HG03159 (cell line): ENCODE results near the gene CCDC71.

ENCODE experiments used
- ATAC-seq: cut with Tn5 transposase; IDR thresholded peaks from one replicate; pipeline ENCODE4 v1.9.1; 2021; ENCODE audit warnings: mild to moderate bottlenecking, moderate library complexity; ENCODE audit not compliant: unreplicated experiment

Gene CCDC71

DNA sequence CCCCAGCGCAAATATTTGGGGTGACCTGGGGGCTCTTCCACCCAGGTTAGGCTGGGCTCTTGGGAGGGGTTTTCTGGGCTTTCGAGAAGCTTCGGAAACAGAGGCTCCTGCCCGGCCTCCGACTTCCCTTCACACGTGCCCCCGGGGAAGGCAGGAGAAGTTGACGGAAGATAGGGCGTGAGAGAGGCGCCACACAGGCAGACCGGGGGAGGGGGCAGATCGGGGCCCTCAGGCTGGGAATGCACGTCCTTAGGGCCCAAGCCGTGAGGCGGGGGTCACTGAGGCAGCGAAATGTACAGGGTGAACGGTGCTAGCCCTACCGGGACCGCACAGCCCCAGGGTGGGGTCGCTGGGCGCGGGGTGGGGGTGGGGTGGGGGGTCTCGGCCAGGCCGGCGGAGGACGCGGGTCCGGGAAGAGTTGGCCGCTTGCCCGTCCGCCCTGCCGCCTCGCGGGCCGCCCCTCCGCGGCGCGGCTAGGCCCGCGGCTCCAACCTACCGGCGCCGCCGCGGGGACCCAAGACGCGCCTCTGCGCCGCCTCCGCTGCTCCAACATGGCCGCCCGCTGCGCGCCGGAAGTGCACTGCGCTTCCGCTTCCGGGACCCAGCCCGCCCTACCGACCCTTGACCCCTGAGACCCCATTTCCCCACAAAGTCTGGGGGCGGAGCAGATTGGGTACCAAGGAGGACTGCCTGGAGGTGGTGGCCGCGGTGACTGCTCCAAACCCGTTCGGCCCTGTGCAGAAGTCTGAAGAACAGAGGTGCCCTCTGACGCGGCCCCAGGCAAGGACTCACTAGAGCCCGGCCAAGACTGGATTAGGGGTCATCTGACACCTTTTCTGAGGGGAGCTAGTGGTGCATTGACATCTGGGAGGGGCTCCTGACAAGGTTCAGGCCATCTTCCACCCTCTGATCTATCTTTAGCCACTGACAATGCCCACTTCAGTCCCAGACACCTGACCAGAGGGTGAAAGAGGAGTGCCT, at the start of gene CCDC71:
TSS of gene CCDC71 (minus strand) at position 561 of the 981 bp plus-strand sequence. CDS start 2,123 bp downstream, outside the sequence.
- peak; percentile 66 for ATAC-seq

DNA sequence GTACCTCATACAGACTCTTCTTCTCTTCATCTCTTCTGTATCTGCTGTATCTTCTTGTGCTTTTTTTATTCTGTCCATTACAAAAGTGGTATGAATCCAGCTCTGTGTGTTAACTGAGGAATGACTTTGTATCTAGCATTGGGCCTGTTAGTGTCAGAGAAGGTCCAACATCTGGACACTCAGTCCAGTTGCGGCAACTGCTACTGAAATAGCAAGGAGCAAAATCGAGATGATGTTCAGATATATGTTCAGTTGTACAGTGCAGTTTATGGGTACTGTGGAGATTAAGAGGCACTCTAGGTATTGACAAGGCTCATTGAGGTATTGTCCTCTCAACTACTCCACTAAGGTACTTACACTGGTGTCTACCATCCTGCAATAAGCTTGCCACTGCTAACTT, 47.9 kb upstream of the CCDC71 start:
- ATAC-seq, result no peak

DNA sequence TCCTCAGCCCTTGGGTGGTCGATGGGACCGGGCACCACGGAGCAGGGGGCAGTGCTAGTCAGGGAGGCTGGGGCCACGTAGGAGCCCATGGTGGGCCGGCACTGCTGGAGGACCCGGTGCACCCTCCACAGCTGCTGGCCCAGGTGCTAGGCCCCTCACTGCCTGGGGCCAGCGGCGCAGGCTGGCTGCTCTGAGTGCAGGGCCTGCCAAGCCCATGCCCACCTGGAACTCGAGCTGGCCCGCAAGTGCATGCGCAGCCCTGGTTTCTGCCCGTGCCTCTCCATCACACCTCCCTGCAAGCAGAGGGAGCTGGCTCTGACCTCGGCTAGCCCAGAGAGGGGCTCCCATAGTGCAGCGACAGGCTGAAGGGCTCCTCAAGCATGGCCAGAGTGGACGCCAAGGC, 47.4 kb upstream of the CCDC71 start:
- ATAC-seq, result no peak

DNA sequence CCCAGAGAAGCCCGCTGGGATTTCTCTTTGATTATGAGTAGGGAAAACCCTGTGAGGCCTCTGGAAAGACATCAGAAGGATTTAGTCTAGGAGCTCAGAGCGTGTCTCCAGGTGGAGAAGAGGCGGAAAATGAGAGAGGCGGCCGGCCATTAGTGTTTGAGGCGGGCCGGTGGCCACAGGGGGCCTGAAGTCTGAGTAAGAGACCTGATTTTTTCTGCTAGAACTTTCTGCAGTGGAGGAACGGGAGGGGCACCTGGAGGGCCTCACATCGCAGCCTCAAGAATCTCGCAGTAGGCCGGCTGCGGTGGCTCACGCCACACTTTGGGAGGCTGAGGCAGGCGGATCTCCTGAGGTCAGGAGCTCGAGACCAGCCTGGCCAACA, 33.8 kb upstream of the CCDC71 start:
- no peak for ATAC-seq

DNA sequence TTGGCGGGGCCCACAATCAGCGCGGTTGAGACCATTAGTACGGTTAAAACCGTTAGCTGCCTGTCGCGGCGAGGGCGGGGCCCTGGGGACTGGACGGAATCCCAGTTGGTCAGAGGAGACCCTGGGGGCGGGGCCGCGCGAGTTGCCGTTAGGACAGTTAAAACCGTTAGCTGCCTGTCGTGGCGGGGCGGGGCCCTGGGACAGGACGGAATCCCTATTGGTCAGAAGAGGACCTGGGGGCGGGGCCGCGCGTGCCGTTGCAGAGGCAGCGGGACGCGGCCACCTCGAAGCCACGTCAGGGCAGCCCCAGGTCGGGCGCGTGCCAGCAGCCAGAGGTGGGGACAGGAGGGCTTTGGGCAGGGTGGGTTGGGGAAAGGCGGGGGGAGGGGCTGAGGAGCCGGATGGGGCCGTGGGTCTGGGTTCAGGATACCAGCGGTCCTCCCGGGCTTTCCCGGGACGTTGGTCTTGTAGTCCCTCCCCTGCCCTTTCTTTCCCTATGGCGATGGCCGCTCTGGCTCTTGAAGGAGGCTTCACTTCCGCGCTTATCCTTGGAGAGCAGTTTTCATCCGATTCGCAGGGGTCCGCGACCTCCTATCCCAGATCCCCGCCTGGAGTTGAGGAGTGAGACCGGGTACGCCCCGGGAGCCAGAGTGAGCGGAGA, 33.2 kb upstream of the CCDC71 start:
- no peak for ATAC-seq

DNA sequence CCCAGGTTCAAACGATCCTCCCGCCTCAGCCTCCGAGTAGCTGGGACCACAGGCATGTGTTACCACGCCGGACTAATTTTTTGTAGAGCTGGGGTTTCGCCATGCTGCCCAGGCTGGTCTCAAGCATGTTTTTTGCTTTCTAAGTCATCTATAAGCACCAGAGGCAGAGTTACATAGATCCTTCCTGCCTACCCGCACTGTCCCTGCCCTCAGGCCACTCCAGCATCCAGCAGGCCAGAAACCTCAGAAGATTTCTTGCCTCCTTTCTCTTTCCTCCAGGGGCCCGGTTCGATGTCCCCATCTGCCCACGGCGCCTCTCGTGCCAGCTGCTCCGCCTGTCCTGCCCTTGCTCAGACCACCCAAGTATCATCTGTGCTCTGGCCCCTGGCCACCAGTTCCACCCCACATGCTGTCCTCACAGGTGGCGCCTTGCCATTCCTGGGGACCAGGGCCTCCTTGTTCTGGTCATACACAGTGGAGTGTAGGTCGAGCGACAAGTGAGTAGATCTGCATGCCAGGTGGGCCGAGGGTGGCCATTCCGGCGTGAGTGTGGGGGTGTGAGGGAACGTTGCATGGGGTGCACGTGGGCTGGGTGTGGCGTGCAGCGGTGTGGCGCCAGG, 32.6 kb upstream of the CCDC71 start:
- no peak for ATAC-seq

DNA sequence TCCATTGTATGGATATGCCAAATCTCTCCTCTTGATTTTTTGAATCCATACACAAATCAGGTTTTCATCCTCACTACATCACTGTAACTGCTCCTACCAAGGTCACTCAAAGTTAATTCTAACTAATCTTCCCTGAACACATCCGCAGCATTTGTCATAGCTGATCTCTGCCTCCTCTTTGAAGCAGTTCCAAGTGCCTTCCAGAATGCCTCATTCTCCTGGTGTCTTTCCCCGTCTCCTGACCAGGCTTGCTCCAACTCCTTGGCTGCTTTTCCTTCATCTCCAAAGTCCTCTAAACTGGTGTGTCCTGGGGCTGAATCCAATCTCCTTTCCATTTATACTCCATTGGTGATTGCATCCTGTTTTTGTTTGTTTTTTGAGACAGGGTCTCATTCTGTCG, 32.0 kb upstream of the CCDC71 start:
- ATAC-seq, result no peak

DNA sequence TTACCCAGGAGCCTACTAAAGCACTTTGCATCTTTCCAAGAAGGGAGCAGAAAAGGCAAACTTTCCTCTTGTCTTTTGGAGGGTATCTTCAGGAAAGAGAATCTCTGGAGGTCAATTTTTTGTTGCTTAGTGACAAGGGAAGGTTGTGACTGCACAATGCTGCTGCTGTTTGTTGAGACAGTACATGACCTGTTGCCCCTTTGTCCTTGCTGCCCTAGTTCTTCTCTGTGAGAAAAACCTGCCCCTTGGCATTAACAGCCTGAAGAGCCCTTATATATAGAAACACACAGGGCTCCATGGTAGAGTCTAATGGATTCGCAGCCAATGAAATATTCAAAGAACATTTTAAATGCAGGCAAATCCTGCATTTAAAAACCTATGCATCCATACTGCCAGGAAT, 25.6 kb upstream of the CCDC71 start:
- no peak for ATAC-seq

DNA sequence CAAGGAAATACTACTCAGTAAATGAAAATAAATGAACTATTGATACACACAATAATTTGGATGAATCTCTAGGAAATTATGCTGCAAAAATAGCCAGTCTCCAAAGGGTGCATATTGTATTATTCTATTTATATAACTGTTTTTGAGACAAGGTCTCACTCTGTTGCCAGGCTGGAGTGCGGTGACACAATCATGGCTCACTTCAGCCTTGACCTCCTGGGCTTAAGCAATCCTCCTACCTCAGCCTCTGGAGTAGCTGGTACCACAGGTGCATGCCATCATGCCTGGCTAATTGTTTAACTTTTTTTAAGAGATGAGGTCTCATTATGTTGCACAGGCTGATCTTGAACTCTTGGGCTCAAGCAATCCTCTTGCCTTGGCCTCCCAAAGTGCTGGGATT, 17.7 kb upstream of the CCDC71 start:
- ATAC-seq, result no peak

DNA sequence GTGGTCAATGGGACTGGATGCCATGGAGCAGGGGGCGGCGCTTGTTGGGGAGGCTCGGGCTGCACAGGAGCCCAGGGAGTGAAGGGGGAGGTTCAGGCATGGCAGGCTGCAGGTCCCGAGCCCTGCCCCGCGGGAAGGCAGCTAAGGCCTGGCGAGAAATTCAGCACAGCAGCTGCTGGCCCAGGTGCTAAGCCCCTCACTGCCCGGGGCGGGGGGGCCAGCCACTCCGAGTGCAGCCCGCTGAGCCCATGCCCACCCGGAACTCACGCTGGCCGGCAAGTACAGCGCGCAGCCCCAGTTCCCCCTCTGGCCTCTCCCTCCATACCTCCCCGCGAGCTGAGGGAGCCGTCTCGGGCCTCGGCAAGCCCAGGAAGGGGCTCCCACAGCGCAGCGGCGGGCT, 16.6 kb upstream of the CCDC71 start:
- no peak for ATAC-seq

DNA sequence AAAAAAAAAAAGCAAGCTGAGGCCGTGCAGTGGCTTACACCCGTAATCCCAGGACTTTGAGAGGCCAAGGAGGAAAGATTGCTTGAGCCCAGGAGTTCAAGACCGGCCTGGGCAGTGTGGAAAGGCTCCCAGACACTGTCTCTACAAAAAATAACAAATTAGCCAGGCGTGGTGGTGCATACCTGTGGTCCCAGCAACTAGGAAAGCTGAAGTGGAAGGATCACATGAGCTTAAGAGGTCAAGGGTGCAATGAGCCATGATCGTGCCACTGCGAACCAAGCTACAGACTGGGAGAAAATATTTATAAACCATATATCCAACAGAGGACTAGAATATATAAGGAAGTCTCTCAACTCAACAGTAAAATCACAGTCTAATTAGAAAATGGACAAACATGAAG, 15.2 kb upstream of the CCDC71 start:
- ATAC-seq, result no peak

DNA sequence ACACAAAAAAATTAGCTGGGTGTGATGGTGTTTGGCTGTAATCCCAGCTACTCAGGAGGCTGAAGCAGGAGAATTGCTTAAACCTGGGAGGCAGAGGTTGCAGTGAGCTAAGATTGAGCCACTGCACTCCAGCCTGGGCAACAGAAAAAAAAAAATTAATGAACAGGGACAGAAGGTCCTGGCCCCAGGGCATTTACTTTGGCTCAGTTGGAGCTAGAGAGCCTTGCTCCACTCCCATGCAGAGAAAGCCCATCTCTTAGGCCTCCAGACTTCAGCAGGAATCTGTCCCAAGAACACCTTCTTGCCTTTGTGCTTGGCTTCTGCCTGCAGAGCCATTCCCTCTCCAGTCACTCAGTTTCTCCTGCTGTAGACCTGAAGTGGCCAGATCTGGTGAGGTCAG, 14.0 kb upstream of the CCDC71 start:
- no peak for ATAC-seq

DNA sequence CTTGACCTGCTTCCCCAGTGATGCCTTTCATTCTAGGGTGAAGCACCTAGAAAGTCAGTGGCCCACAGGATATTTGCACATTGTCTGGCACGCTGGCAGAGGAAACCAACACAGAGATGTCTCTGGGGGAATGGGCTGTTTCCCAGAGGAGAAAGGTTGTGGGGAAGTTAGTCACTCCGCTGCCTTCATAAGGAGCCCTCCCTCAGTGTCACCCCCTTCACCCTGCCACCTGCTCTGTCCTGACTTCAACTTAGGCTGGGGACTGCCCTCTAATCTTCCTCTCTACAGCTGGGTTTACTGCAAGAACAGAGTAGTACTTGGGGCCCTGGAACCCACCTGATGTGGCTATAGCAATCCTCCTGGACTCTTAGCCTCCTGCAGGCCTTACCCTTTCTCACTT, 10.9 kb upstream of the CCDC71 start:
- no peak for ATAC-seq

DNA sequence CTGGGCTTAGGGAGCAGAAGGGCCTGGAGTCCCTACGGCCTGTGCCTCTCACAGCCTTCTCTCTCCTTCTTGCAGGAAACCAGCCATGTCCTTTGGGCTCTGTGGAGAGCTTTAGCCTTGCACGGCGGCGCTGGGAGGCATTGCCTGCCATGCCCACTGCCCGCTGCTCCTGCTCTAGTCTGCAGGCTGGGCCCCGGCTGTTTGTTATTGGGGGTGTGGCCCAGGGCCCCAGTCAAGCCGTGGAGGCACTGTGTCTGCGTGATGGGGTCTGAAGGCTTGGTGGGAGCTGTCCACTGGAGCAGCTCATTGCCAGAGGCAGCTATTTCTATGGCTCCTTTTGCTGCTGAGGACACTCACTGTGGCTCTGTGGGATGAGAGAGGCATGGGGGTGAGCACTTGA, 9.4 kb upstream of the CCDC71 start:
- ATAC-seq, result no peak

DNA sequence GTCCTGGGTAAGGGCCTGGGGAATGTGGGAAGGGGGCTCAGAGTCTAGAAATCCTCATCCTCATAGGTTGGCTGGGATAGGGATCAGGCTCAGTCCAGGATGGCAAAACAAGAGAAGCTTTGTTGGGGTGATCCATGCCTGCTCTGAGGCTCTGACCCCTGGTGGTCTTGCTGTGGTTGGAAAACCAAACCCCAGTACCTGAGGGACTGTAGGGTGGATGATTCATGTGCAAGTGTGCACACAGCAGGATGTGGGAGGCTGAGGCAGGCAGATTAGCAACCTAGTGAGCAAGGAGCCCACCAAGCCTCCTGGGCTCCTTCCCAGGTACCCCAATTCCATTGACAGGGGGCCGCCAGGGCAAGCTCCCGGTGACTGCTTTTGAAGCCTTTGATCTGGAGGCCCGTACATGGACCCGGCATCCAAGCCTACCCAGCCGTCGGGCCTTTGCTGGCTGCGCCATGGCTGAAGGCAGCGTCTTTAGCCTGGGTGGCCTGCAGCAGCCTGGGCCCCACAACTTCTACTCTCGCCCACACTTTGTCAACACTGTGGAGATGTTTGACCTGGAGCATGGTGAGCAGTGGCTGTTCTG, 8.4 kb upstream of the CCDC71 start:
- no peak for ATAC-seq

DNA sequence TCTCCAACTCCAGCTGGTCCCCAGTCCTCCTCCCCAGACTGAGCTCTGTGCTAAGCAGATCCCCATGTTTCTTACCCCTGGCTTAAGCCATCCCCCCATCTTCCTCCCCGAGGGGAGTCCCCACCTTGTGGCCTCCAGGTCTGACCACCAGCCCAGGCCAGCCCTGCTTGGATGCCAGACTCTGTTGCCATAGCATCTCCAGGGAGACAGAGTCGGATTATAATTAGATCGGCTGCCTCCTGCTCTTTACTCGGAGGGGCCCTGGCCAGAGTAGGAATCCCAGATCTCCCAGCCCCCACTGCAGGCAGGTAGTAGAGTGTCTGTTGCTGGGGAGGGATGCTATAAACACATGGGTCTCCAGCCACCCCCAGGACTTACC, 7.7 kb upstream of the CCDC71 start:
- no peak for ATAC-seq

DNA sequence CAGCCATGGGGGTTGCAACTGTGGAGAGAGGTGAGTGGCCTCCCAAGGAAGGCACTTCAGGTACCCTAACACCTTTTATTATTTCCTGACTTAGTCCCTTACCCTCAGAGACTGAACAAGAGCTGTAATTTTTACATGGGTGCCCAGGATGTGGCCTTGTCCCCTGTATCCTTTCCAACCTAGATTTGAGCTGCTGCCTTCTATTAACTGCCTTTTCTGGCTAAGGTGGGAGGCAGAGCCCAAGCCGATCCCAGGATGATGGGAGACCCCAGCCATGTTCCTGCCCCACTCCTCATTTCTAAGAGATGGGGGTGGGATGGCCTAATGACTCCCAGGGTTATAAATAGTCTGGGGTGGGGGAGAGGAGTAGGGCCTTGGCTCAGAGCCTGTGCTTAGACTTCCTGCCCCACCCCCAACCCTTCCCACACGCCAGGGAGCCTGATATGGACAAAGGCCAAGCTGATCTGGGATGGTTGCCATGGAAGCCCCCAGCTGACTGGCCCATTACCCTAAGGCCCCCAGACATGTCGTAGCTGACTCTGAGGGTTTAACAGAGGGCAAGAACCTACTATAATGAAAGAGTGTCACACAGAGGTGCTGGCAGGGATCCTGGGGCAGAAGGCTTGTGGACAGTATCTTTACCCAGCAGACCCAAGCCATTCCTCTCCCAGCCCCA, 7.1 kb upstream of the CCDC71 start:
- no peak for ATAC-seq

DNA sequence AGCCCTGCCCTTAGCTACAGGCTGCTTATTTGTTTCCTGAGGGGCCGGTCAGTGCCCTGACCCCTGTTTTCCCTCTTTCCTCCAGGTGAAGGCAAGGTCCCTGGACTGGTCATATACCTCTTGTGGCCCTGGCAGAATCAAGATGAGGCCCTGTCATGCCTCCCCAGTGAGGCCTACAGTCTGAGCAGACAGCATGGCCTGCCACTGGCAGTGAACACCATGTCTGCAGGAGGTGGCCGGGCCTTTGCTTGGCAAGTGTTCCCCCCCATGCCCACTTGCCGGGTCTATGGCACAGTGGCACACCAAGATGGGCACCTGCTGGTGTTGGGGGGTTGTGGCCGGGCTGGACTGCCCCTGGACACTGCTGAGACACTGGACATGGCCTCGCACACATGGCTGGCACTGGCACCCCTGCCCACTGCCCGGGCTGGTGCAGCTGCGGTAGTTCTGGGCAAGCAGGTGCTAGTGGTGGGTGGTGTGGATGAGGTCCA, 6.5 kb upstream of the CCDC71 start:
- no peak for ATAC-seq

DNA sequence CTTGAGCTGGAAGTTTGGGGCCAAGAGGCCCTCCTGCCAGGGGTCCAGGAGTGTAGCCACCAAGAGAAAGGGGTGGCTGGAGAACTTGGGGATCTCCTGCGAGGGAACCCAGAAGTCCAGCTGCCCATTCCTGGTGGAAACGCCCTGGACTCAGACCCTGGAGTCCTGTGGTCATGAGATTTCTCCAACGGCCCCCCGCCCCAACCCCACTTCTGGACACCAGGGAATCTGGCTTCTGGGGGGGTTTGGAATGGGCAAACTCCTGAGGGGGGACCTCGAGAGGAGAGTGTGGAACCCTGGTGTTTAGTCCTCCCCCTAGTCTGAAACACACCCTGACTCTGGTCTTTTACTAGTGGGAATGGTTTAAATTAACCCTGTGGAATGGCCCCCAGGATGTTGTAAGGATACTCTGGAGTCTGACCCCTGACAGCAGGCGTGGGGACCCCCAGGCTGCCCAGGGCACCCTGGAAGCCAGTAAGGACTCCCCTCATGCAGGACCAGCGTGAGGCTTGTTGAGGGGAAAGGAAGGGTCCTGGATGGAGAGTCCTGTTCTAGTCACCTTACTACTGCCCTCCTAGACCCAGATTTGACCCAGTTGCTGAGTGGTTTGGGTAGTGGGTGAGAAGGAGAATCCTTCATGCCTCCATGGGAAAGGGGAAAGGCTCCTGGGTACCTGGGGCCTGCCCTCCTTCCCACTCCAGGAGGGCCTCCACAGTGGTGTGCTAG, 5.8 kb upstream of the CCDC71 start:
- no peak for ATAC-seq

DNA sequence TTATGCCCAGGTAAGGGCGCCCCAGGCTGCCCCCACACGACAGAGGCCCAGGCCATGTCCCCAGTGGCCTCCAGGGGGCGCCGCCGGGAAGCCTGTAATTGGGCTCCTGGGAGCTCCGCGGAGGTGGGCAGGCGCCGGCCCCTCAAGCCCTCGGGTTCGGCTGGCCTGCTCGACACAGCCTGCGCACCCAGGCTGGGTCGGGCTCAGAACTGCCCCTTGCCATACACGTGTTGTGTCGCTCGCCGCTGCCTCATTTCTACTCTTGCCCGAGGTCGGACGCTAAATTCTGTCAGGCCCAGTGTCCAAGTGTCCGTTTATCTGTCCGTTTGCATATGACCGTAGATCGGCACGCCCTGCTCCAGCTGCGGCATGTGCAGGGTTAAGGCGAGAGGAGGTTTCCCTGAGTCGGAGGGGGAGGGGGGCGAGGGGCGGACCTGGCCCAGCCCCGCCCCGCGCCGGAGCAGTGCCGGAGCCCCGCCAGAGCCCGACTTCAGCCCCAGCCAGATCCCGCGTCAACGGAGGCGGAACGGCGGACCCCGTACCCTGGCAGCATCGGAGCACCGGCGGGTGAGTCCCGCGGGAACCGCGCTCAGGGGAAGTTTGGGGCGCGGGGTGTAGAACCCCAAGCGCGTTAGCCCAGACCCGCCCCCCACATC, 5.1 kb upstream of the CCDC71 start, which contains the start of gene KLHDC8B:
TSS of gene KLHDC8B (plus strand) at position 480 of the 656 bp plus-strand sequence. CDS start 1,172 bp downstream, outside the sequence.
- ATAC-seq, result no peak
